SK-N-SH (cell line): ENCODE data around the gene TSC22D1. TPM values are rescaled to one million over a fixed set of nuclear protein-coding genes. Genes with fewer than 3 reads are reported as not detected.
A peak's percentile ranks its signal among the peaks of the same experiment; 100 is the strongest.

Experiments
- CTCF ChIA-PET: fragments of 300-600, 350-600 bp; formaldehyde crosslinking; extraction: SDS; loops from one replicate; lab custom pipeline; 2021; lab: Yijun Ruan, JAX
- POLR2A ChIA-PET: fragments of 350-600 bp; sonication (Branson Sonifier 250); formaldehyde crosslinking; extraction: SDS; loops from one replicate; lab custom pipeline; 2020; ENCODE audit warnings: antibody characterized with exemption, inconsistent platforms; lab: Yijun Ruan, JAX
- DNase-seq: peaks from one replicate; pipeline ENCODE4 v3.0.0; 2012
- H2AFZ ChIP-seq: fragments of 200-600 bp; sonication (generic); 2 replicates; pipeline ENCODE4 v1.8.1; 2016; ENCODE audit warnings: antibody characterized with exemption, mild to moderate bottlenecking, low read depth
- H3F3A ChIP-seq: fragments of 200-600 bp; sonication (generic); replicated peaks from 2 replicates; pipeline ENCODE3; 2016; ENCODE audit warnings: antibody characterized with exemption, mild to moderate bottlenecking; ENCODE audit not compliant: insufficient read depth
- H3K27ac ChIP-seq, 2 experiments: fragments of 200-500 bp in 1 of 2; fragments of 200-600 bp in 1 of 2; sonication (Bioruptor generic) in 1 of 2; sonication (generic), shearing (Covaris generic) in 1 of 2; 2 replicates each; pipeline versions ENCODE4 v1.5.1 to v1.6.1; 2014 to 2016; ENCODE audit warnings: low read depth in 2 of 2, inconsistent platforms in 1 of 2, low read length in 1 of 2, mild to moderate bottlenecking in 1 of 2, mixed read lengths in 1 of 2
- H3K27me3 ChIP-seq: fragments of 200-600 bp; sonication (generic), shearing (Covaris generic); 2 replicates; pipeline ENCODE4 v1.6.1; 2016; ENCODE audit warnings: mixed run types; ENCODE audit not compliant: insufficient read depth
- H3K36me3 ChIP-seq, 2 experiments: fragments of 200-500 bp in 1 of 2; fragments of 200-600 bp in 1 of 2; sonication (Bioruptor generic) in 1 of 2; sonication (generic) in 1 of 2; replicated peaks in 1 of 2; 2 replicates each; pipeline versions ENCODE3 to v1.5.1; 2014 to 2016; ENCODE audit warnings: low read length in 1 of 2, mild to moderate bottlenecking in 1 of 2; ENCODE audit not compliant: insufficient read depth in 2 of 2, control insufficient read depth in 1 of 2
- H3K4me1 ChIP-seq, 2 experiments: fragments of 200-500 bp in 1 of 2; fragments of 200-600 bp in 1 of 2; sonication (Bioruptor generic) in 1 of 2; sonication (generic), shearing (Covaris generic) in 1 of 2; 2 replicates each; pipeline versions ENCODE4 v1.5.1 to v1.6.1; 2014 to 2016; ENCODE audit warnings: low read depth in 1 of 2, low read length in 1 of 2, mixed run types in 1 of 2; ENCODE audit not compliant: insufficient read depth in 2 of 2, control insufficient read depth in 1 of 2
- H3K4me2 ChIP-seq: fragments of 200-600 bp; sonication (generic), shearing (Covaris generic); 2 replicates; pipeline ENCODE4 v1.6.1; 2017; ENCODE audit warnings: mixed run types
- H3K4me3 ChIP-seq, 2 experiments: fragments of 200-500 bp in 1 of 2; fragments of 200-600 bp in 1 of 2; sonication (Bioruptor generic) in 1 of 2; sonication (generic), shearing (Covaris generic) in 1 of 2; 2 replicates each; pipeline versions ENCODE4 v1.5.1 to v1.8.1; 2014 to 2016; ENCODE audit warnings: low read depth in 2 of 2, inconsistent platforms in 1 of 2, low read length in 1 of 2, mild to moderate bottlenecking in 1 of 2, mixed read lengths in 1 of 2, moderate library complexity in 1 of 2
- H3K79me2 ChIP-seq: fragments of 200-600 bp; sonication (generic); 2 replicates; pipeline ENCODE4 v1.8.1; 2017; ENCODE audit warnings: mild to moderate bottlenecking; ENCODE audit not compliant: insufficient read depth
- H3K9ac ChIP-seq: fragments of 200-600 bp; sonication (generic); 2 replicates; pipeline ENCODE4 v1.6.1; 2017; ENCODE audit warnings: mixed run types
- H3K9me2 ChIP-seq: fragments of 200-600 bp; sonication (generic); 2 replicates; pipeline ENCODE4 v1.6.1; 2017; ENCODE audit warnings: mixed run types
- H3K9me3 ChIP-seq: fragments of 200-600 bp; sonication (generic); 2 replicates; pipeline ENCODE4 v1.6.1; 2017; ENCODE audit warnings: mixed run types, mild to moderate bottlenecking, moderate library complexity
- H4K20me1 ChIP-seq: fragments of 200-600 bp; sonication (generic); 2 replicates; pipeline ENCODE4 v1.6.1; 2017; ENCODE audit warnings: mild to moderate bottlenecking, mixed run types; ENCODE audit not compliant: insufficient read depth
- CTCF ChIP-seq: fragments of 200-600 bp; sonication (generic); IDR thresholded peaks from 2 replicates; pipeline ENCODE4 v1.6.1; 2017; ENCODE audit warnings: antibody characterized with exemption, mild to moderate bottlenecking, moderate library complexity
- EP300 ChIP-seq, 2 experiments: IDR thresholded peaks; 2 replicates each; pipeline versions ENCODE4 v1.4.0 to v1.6.1; 2012; ENCODE audit warnings: borderline replicate concordance in 1 of 2, low read depth in 1 of 2, low read length in 1 of 2
- EZH2phosphoT487 ChIP-seq: fragments of 200-600 bp; sonication (generic); IDR thresholded peaks from 2 replicates; pipeline ENCODE4 v1.6.1; 2017; ENCODE audit warnings: low read depth, mixed run types, mild to moderate bottlenecking, antibody characterized with exemption, moderate library complexity, borderline replicate concordance
- FOSL2 ChIP-seq: IDR thresholded peaks from 2 replicates; pipeline ENCODE4 v1.4.0; 2012; ENCODE audit warnings: low read depth, mild to moderate bottlenecking, moderate library complexity, borderline replicate concordance
- GATA2 ChIP-seq: sonication (generic); formaldehyde crosslinking; IDR thresholded peaks from 2 replicates; pipeline ENCODE4 v1.5.0; 2020; ENCODE audit warnings: mild to moderate bottlenecking, missing genetic modification reagents
- IRF3 ChIP-seq: fragments of 150-350 bp; IDR thresholded peaks from 2 replicates; pipeline ENCODE4 v1.6.1; 2016; ENCODE audit warnings: mild to moderate bottlenecking, low read depth, low read length
- MEF2A ChIP-seq: IDR thresholded peaks from 2 replicates; pipeline ENCODE4 v1.4.0; 2012; ENCODE audit warnings: low read depth, borderline replicate concordance
- NFIC ChIP-seq: IDR thresholded peaks from 2 replicates; pipeline ENCODE4 v1.4.0; 2012; ENCODE audit warnings: borderline replicate concordance
- NRF1 ChIP-seq: IDR thresholded peaks from 2 replicates; pipeline ENCODE4 v1.6.1; 2012; ENCODE audit warnings: low read depth, mild to moderate bottlenecking, low read length
- POLR2AphosphoS5 ChIP-seq: IDR thresholded peaks from 2 replicates; pipeline ENCODE4 v1.6.1; 2012; ENCODE audit warnings: low read depth, low read length
- RCOR1 ChIP-seq: fragments of 150-350 bp; IDR thresholded peaks from 2 replicates; pipeline ENCODE4 v1.6.1; 2017; ENCODE audit warnings: antibody characterized with exemption, low read length
- REST ChIP-seq: IDR thresholded peaks from 2 replicates; pipeline ENCODE4 v1.6.1; 2012; ENCODE audit warnings: mild to moderate bottlenecking, low read depth, low read length, moderate library complexity
- RXRA ChIP-seq: IDR thresholded peaks from 2 replicates; pipeline ENCODE4 v1.4.0; 2012; ENCODE audit warnings: low read depth, mild to moderate bottlenecking, borderline replicate concordance
- TAF1 ChIP-seq: IDR thresholded peaks from 2 replicates; pipeline ENCODE4 v1.6.1; 2012; ENCODE audit warnings: low read depth, mild to moderate bottlenecking, low read length, moderate library complexity, borderline replicate concordance
- USF1 ChIP-seq: IDR thresholded peaks from 2 replicates; pipeline ENCODE4 v1.4.0; 2012; ENCODE audit warnings: low read depth, borderline replicate concordance
- USF2 ChIP-seq: fragments of 150-350 bp; IDR thresholded peaks from 2 replicates; pipeline ENCODE4 v1.6.1; 2017; ENCODE audit warnings: antibody characterized with exemption, low read length, low read depth, borderline replicate concordance
- WGBS: methylation state at CpG from one replicate; pipeline ENCODE4 v1.1.6; 2017; ENCODE audit warnings: low lambda C conversion rate; 5-methylcytosine and 5-hydroxymethylcytosine counted together
- polyA plus RNA-seq, 3 experiments: library from polyadenylated mRNA; depleted of rRNA; stranded (reverse); fragments of >200 nt; gene quantifications; 2 replicates each; pipeline ENCODE4 v1.2.3, GENCODE V29; 2012

TSC22D1 gene
- polyA plus RNA-seq, 1 of the 3 experiments (the other 2 are of a cell fraction): 137 TPM

- TF ChIP-seq REST (no peak), EZH2phosphoT487 (no peak)
These were observed 141.4 kb downstream of the TSC22D1 start (continued) for GRCh38 chr13:44434766-44435141.

- no peak for DNase-seq
- Histone ChIP-seq H4K20me1 (peaks cover 17% of the 10 kb centered on the region; the same call in 1 of the 2 replicates), H3K36me3 (peaks cover 26 to 37% of the 10 kb centered on the region in 2 experiments), H3K9me2 (no peaks in the 10 kb centered on the region), H3K4me3 (peak overlapping the region; percentile 59 to 83), H2AFZ (no peak overlapping the region), H3K9ac (peak overlapping the region; percentile 98; the same call in 1 of the 2 replicates), H3K9me3 (no peaks in the 10 kb centered on the region), H3K27ac (peak overlapping the region; percentile 81 to 94), H3K4me1 (peaks cover 10 to 28% of the 10 kb centered on the region in 2 experiments; a peak in 3 of 4 replicates), H3K27me3 (no peaks in the 10 kb centered on the region), H3F3A (peaks cover 44% of the 10 kb centered on the region), H3K4me2 (peak overlapping the region; percentile 79), H3K79me2 (peaks cover 36% of the 10 kb centered on the region)
- WGBS: 96% methylated on average over 14 of the region's 15 CpGs
- ChIA-PET POLR2A (interaction anchor here (4.7 to 4.9 kb wide), 2 partner anchors 37 to 102 kb away, joined by 32 to 59 read pairs; no protein-coding TSS in a partner anchor), CTCF (interaction anchor here (1.0 to 1.1 kb wide), 2 partner anchors 243 to 529 kb away, joined by 4 to 6 read pairs; no protein-coding TSS in a partner anchor)
- no peak for TF ChIP-seq GATA2
- no peak for TF ChIP-seq IRF3
- no peak for TF ChIP-seq NFIC
- TF ChIP-seq EZH2phosphoT487: no peak
- TF ChIP-seq MEF2A: no peak
- no peak for TF ChIP-seq EP300 (IDR thresholded peaks at IDR 0.05; ENCODE audit: borderline replicate concordance in 1 of 2, low read depth in 1 of 2, low read length in 1 of 2)
- no peak for TF ChIP-seq USF1
- TF ChIP-seq TAF1: no peak
- TF ChIP-seq USF2: no peak
- TF ChIP-seq FOSL2: no peak
- no peak for TF ChIP-seq POLR2AphosphoS5
- TF ChIP-seq RCOR1: no peak
- no peak for TF ChIP-seq RXRA
- no peak for TF ChIP-seq CTCF
- TF ChIP-seq NRF1: no peak
These were observed 142.0 kb downstream of the TSC22D1 start for GRCh38 chr13:44433863-44434765.
